Measurements from ENCODE around the gene GALNT9. TPM values are rescaled to one million over a fixed set of nuclear protein-coding genes. Genes with fewer than 3 reads are reported as not detected.
"Not testable (repeated sequence)": the region's sequence is repeated elsewhere in the genome, so short reads cannot be mapped to it uniquely, and the experiment has no call there.

Gene GALNT9
- total RNA-seq, 1 donor from 2014 or later: not detected

DNA sequence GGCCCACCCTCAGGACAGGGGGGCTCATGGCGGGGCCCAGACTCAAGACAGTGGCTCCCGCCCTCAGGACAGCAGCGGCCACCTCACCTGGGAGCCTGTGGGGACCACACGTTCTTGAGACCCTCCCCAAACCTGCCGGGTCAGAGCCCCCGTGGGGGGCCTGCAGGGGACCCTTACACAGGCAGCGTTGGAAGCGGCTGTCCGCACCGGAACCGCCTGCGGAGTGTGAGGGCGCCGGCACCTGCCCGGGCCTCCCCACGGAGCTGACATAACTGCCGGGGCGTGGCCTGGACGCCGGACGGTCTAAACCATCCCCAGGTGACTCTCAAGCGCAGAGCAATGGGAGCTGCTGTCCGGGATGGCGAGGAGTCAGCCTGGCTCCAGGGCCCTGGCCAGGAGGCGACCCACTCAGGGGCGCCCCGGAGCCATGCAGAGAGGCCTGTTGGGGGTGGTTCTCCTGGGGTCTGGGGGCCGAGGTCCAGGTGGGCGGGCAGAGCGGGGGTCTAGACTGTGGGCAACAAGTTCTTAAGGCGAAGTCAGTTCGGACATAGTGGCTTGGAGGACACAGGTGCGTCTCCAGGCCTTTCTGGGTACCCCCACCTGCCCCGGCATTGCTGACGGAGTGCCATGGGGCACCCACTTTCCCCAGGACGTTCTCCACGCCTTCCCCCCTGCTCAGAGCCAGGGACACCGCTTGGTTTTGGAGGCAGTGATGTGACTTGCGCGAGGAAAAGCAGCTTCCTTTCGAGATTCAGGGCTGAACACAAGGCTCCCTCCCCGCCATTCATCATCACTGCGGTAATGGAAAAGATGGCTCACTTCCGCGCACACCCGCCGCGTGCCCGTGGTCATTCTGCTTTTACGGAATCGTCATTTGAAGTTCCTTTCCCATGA is 23.2 kb downstream of the GALNT9 start:
- intact Hi-C loops (cut with DNase I): no loop called here
- ATAC-seq (no peak), DNase-seq (ENCODE audit: low spot score) (no peak)

DNA sequence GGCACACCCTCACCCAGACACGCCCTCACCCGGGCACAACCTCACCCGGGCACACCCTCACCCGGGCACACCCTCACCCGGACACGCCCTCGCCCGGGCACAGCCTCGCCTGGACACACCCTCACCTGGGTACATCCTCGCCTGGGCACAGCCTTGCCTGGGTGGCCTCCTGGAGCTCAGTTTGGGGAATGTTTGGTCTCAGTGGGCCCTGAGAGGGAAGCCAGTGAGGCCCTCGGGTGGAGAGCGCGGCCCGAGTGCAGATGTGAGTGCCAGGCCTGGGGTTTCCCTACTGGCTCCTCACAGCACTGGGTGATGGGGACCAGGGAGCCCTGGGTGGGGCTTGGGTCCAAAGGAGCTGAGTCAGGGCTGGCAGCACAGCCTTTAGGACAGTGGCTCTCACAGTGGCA is 23.8 kb downstream of the GALNT9 start:
- ATAC-seq: no peak

DNA sequence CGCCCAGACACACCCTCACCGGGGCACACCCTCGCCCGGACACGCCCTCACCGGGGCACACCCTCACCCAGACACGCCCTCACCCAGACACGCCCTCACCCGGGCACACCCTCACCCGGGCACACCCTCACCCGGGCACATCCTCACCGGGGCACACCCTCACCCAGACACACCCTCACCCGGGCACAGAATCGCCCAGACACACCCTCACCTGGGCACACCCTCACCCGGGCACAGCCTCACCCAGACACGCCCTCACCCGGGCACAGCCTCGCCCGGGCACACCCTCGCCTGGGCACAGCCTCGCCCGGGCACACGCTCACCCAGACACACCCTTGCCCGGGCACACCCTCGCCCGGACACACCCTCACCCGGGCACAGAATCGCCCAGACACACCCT is 24.5 kb downstream of the GALNT9 start:
- DNase-seq (ENCODE audit: low spot score); intact Hi-C loops (cut with DNase I); ATAC-seq: not testable (repeated sequence)

More for the DNA sequence above, 23.8 kb downstream of the GALNT9 start:
- intact Hi-C loops (cut with DNase I): no loop called here
- no peak for DNase-seq (ENCODE audit: low spot score)

DNA sequence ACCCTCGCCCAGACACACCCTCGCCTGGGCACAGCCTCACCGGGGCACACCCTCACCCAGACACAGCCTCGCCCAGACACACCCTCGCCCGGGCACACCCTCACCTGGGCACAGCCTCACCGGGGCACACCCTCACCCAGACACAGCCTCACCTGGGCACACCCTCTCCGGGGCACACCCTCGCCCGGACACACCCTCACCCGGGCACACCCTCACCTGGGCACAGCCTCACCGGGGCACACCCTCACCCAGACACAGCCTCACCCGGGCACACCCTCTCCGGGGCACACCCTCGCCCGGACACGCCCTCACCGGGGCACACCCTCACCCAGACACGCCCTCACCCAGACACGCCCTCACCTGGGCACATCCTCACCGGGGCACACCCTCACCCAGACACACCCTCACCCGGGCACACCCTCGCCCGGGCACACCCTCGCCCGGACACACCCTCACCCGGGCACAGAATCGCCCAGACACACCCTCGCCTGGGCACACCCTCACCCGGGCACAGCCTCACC is 25.5 kb downstream of the GALNT9 start:
- ATAC-seq; intact Hi-C loops (cut with DNase I); DNase-seq (ENCODE audit: low spot score): not testable (repeated sequence)

DNA sequence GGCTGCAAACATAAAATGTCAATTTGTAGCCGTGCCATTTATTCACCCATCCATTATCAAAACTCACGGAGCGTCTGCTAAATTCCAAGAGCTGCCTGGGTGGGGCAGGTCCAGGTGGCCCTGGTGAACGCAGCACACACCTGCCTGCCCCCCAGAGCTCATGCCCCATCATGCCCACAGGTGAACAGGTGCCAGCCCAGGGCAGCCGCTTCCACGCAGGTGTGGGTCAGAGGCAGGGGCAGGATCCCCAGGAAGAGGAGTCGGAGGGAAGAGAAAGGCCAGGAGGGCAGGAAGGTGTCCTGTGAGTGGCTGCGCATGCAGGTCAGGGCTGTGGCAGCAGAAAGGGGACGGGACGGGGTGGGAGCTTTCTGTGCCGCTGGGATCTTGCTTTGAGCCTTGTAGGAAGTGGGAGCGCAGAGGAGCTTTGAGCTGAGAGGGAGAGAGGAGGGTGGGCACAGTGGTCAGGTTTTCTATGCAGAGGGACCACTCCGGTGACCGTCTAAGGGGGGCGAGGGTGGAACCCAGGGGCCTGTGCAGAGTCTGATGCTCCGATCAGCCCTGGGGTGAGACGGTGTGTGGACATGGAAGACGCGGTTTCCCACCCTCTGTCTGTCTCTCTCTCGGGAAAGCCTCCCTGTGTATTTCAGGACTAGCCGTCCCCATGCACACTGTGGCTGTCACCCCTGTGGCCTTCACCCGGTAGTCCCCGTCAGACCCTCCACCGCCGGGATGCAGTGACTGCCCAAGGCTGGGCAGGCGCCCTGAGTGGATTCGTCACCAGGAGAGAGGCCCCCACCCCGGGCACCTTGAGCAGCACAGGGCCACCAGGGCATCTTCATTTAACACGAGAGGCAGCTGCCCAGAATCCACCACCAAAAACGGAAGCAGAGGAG is 26.7 kb downstream of the GALNT9 start:
- ATAC-seq (no peak), DNase-seq (ENCODE audit: low spot score) (no peak)
- intact Hi-C loops (cut with DNase I): no loop called here

DNA sequence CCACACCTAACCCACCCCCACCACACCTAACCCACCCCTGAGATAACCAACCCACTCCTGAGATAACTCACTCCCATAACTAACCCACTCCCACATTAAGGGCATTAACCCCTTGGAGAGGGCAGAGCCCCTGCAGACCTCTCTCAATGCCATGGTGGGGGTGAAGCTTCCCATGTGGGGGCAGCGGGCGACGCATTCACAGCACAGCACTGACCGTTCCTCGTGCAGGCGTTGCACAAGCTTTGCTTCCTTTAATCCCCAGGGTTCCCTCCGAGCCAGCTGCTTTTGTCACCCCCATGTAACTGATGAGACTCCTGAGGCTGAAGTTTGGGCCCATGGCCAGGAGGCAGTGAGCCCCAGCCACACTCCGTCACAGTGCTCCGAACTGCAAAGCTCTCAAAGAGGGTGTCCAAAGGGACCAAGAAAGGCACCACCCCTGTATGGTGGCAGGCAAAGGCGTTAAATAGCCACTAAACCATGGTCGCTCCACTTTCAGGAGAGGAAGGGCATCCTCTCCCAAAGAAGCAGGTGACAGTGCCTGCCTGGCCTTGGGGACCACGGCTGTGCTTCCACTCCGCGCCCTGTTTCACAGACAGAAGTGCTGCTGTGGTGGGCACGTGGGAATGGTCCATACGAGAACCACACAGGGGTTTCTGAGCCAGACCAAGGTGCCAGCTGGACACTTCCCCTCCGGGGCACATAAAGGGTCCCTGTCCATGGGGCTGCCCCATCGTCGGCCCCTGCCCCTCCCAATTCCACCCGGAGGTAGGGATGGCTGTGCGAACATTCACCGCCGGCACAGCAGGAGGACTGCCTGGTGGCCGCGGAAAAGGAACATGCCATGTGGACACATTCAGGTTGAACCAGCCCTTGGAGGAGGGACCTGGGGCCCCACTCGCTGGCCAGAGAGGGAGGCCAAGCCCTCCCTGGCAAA is 28.3 kb downstream of the GALNT9 start:
- DNase-seq (ENCODE audit: low spot score): no peak
- ATAC-seq: no peak
- intact Hi-C loops (cut with DNase I): no loop called here

DNA sequence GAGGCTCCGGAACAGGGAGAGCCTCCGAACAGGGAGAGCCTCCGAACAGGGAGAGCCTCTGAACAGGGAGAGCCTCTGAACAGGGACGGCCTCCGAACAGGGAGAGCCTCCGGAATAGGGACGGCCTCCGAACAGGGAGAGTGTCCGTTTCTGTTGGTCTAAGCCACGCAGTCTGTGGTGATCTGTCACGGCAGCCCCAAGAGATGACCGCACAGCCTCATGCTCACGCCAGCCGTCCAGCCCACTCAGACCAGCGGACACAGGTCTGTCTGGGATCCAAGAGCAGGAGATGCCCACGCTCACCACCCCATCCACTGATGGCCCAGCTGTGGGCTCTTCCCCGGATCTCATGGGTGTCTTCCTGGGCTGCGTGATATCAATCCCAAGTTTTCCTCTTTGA is 33.3 kb downstream of the GALNT9 start:
- intact Hi-C loops (cut with DNase I): no loop called here
- ATAC-seq (no peak), DNase-seq (ENCODE audit: low spot score) (no peak)

DNA sequence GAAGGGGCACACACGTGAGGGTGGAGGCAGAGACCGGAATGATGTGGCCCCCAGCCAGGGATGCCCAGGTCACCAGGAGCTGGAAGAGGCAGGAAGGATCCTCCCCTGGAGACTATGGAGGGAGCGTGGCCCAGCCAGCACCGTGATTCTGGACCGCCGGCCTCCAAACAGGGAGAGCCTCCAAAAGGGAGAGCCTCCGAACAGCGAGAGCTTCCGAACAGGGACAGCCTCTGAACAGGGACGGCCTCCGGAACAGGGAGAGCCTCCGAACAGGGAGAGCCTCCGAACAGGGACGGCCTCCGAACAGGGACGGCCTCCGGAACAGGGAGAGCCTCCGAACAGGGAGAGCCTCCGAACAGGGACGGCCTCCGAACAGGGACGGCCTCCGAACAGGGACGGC is 33.8 kb downstream of the GALNT9 start:
- DNase-seq (ENCODE audit: low spot score); ATAC-seq; intact Hi-C loops (cut with DNase I): not testable (repeated sequence)

DNA sequence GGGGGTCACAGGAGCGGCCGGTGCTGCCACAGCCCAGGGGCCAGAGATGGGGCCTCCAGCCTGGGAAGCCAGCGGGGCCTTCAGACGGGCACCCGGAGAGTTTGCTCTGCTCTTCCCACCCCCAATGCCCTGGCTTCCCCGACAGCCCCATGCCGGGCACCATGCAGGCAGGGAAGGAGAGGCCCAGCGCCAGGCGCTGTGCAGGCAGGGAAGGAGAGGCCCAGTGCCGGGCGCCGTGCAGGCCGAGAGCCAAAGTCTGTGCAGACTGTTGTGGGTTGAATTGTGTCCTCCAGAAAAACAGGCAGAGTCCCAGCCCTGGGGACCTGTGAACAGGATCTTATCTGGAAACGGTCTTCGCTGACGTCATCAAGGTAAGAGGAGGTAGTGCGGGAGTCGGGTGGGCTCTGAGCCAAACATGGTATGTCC is 34.3 kb downstream of the GALNT9 start:
- ATAC-seq: no peak
- DNase-seq (ENCODE audit: low spot score): no peak
- intact Hi-C loops (cut with DNase I): no loop called here

DNA sequence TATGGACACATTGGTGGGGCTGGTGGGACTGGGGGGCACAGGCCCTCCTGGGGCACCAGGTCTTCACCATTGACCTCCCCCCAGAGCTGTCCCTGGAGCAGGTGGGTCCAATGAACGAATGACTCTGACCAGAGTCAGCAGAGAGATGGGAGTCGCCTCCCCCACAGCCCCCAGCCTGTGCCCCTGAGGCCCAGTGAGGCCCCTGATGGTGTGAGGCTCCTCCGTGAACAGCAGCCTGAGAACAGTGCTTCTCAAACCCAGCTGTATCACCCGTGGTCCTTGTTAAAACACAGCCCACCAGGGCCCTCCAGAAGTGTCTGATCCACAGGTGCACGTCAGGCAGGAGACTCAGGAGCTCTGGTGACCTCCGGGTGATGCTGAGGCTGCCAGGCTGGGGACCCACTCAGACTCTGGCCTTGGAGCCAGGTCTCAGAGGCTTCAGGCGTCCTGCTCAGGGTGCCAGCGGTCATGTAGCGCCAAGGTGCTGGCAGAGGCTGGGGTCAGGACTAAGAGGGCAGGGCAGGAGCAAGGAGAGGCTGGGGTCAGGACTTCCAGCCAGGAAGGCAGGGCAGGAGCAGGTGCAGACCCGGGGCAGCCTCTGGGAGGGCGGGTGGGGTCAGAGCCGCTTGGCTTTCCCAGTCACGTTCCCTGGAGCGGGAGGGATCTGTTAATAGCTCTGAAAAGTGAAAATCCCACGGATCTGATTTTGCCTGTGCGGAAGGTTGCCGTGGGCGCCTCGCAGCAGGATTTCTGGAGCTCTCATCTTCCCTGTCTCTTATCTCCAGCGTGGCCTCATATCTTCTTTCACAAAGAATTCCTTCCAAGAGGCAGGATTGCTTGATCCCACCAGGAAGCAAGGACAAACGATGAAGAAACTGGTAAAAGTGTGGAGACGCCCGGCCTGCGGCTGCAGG is 35.0 kb downstream of the GALNT9 start:
- DNase-seq (ENCODE audit: low spot score) (no peak), ATAC-seq (no peak)
- intact Hi-C loops (cut with DNase I): no loop called here

DNA sequence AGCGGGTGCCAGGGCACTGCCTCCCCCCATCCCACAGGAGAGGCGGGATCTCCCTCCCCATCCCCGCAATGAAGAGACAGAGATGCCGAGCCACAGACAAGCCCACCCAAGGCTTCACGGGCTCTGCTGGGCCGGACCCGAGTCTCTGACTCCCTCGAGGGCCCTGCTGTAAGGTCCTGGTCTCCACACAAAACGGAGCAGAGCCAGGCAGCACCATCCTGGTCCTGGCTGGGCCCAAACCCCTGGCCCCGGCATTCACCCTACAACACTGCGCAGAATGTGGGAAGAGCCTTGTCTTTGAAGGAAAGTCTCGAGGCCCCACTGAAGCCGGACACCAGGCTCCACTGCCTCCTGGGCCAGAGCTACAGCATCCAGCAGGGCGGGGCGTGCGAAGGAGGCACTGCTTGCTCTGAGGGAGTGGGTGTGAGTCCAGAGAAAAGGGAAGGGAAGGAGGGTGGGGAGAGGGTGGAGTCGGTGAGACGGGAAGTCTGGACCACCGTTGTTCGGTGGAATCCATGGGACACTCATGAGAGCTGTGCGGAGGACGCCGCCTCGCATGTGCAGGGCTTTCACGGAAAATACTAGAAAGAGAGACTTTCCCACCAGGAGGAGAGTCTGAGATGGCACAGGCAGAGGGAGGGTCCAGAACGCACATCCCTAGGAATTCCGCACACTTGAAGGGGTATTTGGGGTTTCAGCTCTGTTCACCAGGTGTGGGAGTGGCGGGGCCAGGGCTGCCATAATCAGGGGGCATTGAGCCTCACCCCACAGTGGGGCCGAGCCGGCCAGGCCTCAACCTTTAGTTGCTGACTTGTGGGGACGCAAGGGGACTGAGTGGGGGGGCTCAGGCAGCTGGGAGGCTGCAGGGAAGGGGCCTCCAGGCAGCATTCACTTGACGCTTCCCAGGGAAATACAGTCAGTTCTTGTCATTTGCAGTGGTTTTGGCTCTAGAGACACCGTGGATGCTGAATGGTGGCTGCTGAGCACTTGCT is 36.8 kb downstream of the GALNT9 start:
- ATAC-seq (no peak), DNase-seq (ENCODE audit: low spot score) (no peak)
- intact Hi-C loops (cut with DNase I): no loop called here

DNA sequence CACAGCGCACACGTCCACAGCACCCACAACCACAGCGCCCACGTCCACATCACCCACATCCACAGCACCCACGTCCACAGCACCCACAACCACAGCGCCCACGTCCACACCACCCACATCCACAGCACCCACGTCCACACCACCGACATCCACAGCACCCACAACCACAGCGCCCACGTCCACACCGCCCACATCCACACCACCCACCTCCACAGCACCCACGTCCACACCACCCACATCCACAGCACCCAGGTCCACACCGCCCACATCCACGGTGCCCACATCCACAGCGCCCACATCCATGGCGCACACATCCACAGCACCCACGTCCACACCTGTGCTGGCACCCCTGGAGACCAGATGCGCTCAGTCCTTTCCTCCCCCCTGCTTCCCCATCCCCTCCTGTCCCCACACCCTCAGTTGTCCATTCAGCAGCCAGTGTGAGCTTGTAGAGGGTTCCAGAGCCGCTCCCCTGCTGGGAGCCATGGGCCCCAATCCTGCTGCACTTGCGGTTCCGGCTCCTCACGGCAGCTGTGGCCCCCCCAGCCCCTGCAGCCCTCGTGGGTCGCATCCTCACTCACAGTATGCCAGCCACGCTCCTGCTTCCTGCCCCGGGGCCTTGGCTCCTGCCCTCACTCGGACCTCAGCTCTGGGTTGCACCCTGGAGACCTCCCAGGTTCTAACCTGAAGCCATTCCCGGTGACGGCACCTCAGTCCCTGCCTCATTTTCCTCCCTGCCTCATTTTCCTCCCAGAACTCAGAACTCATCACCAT is 37.8 kb downstream of the GALNT9 start:
- DNase-seq (ENCODE audit: low spot score): no peak
- ATAC-seq: no peak
- intact Hi-C loops (cut with DNase I): no loop called here

DNA sequence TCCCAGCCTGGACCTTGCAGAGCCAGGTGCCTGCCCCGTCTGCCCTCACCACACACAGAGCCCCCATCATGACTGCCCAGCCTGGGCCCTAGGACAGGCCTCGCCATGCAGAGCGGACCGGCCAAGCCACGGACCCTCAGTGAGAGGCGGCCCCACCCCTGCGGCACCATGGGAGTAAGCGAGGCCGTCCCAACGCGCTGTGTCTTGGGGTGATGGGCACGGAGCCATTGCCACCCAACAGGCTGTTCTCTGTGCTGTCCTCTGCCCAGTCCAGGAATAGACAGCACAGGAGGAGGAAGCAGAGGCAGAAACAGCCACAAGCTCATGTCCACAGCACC is 39.2 kb downstream of the GALNT9 start:
- DNase-seq (ENCODE audit: low spot score): no peak
- ATAC-seq: no peak
- intact Hi-C loops (cut with DNase I): no loop called here

DNA sequence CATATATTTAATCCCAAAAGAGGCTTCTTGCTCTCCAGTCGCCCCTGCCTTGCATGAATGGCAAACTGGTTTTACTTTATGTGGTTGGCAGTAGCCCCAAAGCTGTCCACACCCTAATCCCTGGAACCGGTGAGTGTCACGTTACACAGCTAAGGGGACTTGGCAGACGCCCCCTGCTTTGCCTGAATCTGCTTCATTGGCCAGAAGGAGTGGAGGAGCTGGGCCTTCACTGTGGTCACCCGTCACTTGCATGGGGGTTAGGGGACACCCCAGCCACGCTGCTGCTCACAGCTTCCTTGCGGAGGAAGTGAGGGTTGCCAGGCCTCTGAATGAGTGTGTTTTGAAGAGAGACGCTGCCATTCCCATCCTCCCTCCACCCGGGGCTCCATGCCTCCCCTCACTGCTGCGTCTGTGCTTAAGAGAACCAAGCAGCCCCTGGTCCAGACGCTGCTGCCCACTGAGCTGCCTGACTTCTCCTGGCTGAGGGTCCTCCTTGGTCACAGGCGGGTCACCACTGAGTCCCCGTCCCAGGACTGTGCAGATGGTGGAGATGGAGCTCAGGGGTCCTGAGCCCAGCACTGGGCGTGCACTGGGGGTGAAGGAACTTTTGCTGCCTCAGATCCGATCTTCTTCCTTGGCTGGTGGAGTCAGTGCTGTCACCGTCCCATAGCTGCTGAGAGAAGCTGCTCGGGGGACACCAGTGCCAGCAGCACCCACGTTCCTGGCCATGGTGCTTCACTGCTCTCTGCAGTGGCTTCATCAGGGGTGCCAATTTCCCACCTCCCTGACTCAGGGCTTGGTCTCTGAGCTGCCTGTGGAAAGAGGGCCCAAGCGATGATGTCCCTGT is 39.8 kb downstream of the GALNT9 start:
- intact Hi-C loops (cut with DNase I): no loop called here
- ATAC-seq (no peak), DNase-seq (ENCODE audit: low spot score) (no peak)

Measured in sciatic nerve (tissue), 2 donors.